ENCODE data around the gene IL17RB.
A peak's percentile ranks its signal among the peaks of the same experiment; 100 is the strongest.

Gene IL17RB, protein sequence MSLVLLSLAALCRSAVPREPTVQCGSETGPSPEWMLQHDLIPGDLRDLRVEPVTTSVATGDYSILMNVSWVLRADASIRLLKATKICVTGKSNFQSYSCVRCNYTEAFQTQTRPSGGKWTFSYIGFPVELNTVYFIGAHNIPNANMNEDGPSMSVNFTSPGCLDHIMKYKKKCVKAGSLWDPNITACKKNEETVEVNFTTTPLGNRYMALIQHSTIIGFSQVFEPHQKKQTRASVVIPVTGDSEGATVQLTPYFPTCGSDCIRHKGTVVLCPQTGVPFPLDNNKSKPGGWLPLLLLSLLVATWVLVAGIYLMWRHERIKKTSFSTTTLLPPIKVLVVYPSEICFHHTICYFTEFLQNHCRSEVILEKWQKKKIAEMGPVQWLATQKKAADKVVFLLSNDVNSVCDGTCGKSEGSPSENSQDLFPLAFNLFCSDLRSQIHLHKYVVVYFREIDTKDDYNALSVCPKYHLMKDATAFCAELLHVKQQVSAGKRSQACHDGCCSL

DNA sequence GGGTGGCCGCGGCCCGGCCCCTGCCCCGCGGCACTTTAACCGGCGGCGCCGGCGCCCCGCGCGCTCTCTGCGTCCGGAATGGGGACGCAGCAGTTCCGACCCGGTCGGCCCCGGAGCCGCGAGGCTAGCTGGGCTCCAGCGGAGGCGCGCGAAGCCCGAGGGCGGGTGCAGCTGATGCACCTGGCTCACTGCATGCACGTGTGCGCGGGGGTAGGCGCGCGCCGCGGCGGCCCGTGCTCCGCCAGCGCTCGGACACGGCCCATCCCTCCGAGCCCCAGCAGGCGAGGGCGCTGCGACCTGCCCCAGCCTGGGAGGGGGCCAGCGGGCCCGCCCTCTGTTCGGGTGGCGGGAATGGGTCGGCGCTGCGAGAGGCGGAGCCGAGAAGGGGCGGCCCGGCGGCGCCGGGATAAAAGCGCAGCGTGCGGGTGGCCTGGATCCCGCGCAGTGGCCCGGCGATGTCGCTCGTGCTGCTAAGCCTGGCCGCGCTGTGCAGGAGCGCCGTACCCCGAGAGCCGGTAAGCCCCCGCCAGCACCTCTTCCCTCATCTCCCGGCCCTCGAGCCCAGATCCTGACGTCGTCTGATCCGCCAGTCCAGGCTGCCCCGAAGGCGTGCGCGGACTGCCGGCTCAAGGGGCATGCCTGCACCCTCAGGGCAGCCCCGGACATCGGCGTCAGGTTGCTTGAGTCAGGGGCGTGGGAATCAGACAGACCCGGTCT is at the start of gene IL17RB, which contains the start of gene CHDH:
Gene IL17RB, plus strand, starts transcription at position 435 of the 717 bp plus-strand sequence. Its CDS starts 21 bp downstream, at position 456.
Gene CHDH, minus strand, starts transcription at position 286 of the 717 bp plus-strand sequence. CDS start 22,411 bp downstream, outside the sequence.
- peak; percentile 83 for DNase-seq

DNA sequence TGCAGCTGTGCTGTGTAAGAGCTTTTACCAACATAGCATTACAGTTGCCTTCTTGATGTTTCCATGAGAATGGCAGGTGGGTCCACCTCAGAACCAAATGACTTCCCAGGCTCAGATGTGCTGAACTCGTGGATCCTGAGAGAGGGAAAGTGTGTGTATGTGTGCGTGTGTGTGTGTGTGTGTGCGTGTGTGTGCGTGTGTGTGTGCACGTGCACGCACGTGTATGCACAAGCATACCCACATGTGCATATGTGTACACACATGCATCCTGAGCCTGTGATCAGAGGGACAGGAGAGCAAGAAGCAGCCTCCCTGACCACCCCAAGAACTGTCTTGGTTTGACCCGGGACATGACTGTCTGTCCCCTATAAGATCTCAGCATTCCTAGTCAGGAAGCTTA is 48.2 kb upstream of the IL17RB start:
- no peak for DNase-seq

DNA sequence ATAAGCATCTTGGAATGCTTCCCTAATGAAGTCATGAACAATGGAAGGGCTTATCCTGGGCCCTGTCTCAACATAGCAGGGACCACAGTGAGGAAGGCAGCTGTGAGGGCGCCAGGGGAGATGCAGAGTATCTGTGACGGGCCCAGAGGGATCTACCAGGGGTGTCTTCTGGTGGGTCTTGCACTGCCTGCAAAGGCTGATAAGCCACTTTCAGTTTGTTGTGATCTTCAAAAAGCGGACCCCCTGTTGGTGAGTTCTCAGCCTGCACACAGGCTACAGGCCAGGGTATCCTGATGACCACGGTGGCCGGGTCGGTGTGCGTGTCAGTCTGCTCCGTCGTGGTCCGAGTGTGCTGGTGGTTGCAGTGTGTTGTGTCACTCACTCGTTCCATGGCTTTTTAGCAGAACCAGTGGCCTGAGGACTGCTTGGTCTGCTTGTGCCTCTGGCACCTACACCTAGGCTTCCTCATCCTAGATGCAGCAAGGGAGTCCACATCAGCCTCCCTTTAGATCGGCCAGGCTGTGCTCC is 47.0 kb upstream of the IL17RB start:
- DNase-seq = no peak

DNA sequence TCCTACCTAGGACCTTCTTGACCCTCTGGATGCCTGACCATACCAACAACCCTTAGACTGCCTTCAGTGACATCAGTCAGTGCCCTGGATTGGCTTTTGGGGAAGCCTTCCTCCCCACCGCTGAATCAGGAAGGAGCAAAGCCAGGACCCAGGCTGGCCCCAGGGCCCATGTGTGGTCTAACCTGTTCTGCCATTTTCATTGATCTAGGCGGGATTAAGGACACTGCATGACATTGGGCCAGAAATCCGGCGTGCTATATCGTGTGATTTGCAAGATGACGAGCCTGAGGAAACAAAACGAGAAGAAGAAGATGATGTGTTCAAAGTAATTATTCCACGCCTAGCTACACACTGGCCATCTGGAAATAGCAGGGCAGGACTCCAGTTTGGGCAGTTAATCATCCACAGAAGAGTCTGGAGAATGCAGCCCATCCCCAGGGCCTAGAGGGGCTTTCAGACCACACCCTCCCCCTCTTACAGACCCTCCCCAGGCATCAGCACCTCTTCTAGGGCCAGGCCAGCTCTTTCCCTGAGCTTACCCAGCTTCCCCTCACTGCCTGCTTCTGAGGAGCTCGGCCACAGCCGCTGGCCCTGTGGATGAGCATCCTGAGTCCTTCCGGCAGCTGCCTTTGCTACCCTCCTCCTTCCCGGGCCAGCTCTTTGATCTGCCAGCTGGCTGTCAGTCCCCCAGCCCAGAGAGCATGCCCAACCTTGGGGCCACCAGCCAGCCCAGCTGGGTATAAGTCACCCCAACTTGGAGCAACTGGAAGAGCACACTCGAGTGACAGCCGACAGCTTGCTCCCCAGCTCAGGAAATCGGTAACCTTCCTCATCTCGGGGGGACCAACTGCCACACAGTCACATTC is 46.1 kb upstream of the IL17RB start:
- DNase-seq = no peak

DNA sequence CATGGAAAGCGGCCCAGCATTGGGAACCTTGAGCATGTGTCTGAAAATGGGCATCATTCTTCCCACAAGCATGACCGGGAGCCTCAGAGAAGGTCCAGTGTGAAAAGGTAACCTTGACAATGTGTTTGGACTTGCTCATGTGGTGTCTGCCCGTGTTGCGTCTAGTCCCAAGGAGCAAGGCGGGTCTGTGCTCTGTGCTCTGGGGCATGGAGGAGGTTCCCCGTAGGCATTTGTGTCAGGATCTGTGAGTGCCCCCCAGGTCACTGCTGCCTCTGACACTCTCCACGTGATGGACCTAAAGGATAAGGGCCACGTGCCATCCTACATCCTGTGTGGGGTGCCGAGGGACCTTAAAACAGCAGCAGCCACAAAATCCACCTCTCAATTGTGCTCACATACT is 45.0 kb upstream of the IL17RB start:
- no peak for DNase-seq

DNA sequence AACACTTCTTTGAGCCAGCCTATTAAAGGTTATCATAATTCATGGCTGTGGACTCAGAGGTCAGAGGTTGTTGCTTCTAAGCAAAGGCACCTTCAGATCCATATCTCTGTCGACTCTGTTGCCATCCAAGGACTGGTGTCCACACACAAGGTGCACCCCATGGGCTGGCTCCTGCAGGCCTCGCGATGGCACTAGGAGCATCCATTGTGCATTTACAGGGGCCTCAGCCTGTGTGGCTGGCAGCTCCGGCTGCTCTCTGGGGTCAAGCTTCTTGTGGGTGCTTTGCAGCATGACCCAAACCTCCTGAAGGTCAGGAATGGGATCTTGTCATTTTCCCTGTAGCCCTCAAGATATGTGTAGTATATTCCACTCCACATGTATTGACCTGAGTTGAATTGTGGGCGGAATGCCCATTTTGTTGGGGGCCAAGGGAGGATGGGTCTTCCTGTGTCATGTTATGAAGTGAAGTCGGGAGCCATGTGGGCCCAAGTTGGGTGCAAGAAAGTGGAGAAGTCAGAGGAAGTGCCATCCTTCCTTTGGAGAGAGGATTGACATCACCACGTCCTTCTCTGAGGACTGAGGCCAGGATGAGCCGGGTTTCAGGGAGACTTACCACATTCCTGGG is 44.0 kb upstream of the IL17RB start:
- no peak for DNase-seq

DNA sequence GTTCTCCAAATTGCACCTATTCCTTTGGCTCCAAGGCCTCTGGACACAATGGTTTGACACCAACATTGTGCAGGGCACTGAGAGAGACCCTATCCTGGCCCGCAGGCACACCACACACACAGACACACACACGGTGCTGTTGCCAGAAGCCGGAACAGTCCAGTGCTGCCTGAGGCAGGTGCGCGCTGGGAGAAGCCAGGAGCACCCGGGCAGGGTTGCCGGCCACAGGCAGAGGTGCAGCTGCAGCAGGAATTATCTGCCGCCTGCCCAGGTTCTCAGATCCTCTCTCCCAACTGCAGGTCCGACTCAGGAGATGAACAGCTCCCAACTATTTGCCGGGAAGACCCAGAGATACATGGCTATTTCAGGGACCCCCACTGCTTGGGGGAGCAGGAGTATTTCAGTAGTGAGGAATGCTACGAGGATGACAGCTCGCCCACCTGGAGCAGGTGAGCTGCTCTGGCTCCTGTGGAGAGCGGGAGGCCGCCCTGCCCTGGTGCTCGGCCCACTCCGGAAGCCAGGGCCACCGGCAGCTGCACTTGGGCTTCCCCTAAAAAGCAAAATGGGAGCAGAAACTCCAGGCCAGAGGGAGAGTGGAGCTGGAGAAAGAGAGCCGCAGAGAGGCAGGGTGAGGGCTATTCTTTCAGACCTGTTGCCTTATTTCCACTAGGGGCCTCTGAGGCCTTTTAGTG is 43.1 kb upstream of the IL17RB start:
- no peak for DNase-seq

DNA sequence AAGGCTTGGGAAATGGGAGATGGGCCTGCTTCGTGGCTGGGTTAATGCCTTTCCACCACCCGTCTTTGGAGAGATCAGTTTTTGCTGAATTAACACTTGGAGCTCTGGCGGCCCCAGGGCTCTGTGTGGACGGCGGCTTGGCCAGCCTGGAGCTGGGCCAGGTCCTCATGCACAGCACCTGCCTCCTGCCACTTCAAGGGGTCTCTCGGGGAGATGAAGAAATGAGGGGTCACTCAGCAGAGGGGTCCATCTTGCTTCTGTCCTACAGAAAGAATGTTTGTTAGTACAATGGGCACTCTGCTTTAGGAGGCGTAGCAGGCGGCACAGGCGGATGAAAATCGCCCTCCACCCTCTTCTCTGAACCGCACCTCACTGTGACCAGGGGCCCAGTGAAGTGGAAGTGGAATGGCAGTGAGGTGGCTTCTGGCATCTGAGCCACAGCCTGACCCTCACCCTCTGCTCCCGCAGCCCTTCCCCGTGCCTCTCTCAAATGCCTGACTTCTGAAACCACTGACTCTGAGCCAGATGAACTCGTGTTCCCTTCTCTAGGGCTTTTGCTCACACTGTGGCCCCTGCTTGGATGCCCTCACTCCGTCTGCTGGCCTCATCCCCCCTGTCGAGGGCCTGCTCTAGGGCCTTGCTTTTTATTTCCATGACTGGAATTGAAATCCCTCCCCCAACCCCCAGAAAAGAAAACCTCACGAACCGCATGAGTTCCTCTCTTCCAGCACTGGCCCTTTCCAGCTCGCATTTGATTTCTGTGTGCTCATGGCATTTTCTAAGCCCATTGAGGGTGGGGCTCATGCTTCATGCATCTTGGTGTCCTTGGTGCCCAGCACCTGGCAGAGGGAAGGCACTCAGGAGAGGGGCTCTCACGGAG is 42.3 kb upstream of the IL17RB start:
- no peak for DNase-seq

DNA sequence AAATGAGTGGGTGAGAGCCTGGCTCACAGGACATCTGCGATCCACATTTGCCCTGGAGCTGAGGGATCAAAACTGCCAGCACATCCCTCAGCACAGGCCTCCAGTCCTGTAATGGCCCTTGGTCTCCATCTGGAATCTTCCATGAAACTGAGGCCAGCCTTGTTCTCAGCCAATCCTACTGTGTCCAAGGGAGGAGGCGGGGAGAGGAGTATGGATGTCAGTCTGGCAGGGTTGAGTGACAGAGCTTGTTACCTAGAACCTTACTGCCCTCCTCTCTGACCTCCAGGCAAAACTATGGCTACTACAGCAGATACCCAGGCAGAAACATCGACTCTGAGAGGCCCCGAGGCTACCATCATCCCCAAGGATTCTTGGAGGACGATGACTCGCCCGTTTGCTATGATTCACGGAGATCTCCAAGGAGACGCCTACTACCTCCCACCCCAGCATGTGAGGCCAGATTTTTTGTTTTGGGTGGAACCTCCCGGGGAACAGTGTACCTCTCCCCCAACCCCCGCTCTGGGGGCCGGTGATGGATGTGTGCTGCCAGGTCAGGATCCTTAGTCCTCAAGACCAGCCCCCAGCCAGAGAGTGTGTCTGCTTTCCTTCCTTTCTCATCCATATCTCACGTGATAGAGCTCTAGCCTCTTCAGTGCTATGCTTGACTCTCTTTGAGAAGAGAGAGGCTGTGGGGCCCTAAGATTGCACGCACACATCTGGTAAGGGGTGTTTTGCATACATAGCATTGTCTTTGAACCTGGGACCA is 41.5 kb upstream of the IL17RB start:
- DNase-seq = no peak

DNA sequence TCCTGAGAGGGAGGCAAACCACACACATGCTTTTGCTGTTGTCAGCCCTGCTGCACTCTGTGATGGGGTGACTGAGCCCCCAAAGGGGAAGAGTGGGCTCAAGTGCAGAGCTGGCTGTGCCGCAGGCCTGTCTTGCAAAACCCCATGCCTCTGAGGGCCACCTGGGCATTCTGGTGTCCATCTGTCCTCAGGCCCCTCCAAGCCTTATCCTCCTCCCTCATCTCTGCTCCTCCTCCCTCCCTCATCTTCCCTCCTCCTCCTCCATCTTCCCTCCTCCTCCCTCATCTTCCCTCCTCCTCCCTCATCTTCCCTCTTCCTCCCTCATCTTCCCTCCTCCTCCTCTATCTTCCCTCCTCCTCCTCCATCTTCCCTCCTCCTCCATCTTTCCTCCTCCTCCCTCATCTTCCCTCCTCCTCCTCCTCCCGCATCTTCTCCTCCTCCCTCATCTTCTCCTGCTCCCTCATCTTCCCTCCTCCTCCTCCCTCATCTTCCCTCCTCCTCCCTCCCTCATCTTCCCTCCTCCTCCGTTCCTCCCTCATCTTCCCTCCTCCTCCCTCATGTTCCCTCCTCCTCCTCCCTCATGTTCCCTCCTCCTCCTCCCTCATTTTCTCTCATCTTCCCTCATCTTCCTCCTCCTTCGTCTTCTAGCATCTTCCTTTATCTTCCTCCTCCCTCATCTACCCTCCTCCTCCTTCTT is 40.8 kb upstream of the IL17RB start:
- DNase-seq = no peak

DNA sequence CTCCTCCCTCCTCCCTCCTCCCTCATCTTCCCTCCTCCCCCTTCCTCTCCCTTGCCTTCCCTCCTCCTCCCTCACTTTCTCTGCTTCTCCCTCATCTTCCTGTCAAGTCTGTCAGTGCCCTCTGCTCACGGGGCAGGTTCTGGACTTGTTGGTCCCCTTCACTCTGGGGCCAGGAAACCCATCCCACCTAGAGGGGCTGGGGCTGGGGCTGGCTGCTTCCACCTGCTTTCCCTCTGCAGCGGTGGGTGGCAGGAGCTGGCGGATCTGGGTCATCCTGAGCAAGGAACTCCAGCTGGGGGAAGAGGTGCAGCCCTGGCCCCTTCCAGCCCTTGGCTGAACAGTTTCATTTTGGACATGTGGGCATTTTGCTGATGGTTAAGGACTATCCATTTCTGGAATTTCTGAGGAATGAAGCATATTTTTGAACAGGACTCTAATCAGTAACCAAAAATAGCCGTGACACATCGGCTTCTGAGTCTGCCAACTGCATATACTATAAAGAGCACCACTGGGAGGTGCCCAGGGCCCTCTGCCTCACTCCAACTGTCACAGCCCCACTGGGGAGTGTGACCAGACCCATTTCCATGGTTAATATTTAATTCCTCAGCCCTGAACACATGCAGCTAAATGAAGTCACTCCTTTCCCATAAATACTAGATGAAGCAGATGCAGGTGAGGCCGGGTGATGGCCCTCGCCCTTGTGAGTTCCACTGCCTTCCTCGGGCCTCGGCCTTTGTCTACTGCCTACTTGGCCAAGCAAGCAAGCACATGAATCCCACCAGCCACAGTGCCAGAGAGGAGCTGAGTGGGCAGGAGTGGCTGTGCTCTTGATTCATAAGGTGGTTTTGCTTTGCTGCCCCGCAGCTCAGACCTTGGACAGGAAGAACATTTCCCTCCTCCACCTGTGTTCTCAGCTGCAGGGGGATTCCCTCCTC is 39.9 kb upstream of the IL17RB start:
- DNase-seq = no peak

DNA sequence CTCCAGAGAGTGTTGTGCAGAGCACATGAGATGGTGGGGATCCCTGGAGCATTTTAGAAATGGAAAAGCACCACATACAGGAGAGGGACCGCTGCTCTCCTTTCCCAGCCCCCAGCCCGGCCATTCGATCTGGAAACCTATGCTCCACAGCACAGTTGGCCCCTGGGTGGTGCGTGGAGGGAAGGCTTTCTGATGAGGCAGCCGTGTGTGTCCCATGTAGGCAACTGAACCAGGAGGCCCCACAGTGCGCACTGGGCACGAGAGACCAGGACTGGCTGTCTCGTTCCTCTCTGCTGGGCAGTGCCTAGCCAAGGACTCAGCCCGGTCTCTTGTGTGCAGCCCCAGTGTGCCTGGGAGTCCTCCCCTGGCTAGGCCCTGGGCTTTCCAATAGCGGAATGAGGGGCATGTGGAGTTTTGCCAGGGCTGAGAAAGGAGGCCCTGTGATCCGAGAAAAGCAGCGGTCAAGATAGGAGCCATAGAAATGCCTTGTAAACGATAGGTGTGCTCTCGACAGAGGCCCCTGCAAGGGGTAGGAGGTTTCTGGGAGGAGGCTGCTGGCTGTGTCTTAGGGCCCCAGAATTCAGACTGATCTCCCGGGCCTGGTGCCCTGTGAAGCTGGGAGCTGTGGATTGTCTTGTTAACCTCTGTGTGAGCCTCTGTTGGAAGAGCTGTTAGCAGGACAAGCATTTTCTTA is 39.1 kb upstream of the IL17RB start:
- DNase-seq = no peak

DNA sequence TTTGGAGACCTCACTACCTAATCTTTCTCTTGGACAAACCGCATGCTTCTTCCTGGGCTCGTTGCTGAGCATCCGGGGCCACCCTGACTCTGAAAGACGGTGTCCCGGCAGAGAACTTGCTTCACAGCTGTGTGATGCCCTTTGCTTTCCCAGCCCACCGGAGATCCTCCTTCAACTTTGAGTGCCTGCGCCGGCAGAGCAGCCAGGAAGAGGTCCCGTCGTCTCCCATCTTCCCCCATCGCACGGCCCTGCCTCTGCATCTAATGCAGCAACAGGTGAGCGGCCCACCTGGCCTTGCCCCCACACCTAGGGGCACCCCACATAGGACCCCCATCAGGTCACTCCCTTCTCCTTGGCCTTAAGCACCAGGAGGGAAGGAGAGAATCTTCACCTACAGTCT is 37.9 kb upstream of the IL17RB start:
- no peak for DNase-seq

DNA sequence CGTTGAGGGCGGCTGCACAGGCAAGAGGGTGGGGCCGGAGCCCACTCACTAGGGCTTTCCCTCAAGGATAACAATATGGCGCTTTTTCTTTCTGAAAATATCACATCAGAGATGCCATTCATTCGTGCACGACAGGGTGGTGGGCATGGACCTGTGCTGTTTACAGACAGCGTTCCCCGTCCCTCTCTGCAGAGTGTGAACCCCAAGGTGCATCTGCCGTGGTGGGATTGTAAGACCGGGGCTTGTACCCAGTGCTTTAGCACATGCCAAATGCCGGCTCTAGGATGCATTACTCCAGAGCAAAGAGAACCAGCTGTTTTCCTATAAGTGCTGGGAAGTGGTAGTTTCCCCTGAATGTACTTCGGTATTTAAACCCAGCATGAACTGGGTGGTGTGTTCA is 37.1 kb upstream of the IL17RB start:
- no peak for DNase-seq

DNA sequence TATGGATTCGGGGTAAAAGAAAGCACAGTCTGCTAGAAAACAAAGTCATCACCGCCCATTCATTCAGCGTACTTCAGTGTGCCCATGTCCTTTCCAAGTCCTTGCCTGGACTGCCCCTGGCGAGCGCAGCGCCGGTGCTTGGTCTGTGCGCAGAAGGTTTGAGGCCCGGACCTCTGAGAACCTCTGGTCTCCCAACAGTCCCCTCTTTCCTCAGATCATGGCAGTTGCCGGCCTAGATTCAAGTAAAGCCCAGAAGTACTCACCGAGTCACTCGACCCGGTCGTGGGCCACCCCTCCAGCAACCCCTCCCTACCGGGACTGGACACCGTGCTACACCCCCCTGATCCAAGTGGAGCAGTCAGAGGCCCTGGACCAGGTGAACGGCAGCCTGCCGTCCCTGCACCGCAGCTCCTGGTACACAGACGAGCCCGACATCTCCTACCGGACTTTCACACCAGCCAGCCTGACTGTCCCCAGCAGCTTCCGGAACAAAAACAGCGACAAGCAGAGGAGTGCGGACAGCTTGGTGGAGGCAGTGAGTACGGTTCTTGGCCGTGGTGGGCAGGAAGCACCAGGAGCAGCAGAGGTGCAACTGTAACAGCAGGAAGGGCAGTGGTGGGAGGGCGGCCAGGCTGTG is 36.5 kb upstream of the IL17RB start:
- no peak for DNase-seq

DNA sequence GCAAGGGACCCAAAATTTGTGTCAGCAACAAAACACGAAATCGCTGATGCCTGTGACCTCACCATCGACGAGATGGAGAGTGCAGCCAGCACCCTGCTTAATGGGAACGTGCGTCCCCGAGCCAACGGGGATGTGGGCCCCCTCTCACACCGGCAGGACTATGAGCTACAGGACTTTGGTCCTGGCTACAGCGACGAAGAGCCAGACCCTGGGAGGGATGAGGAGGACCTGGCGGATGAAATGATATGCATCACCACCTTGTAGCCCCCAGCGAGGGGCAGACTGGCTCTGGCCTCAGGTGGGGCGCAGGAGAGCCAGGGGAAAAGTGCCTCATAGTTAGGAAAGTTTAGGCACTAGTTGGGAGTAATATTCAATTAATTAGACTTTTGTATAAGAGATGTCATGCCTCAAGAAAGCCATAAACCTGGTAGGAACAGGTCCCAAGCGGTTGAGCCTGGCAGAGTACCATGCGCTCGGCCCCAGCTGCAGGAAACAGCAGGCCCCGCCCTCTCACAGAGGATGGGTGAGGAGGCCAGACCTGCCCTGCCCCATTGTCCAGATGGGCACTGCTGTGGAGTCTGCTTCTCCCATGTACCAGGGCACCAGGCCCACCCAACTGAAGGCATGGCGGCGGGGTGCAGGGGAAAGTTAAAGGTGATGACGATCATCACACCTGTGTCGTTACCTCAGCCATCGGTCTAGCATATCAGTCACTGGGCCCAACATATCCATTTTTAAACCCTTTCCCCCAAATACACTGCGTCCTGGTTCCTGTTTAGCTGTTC is 35.0 kb upstream of the IL17RB start:
- DNase-seq = no peak

Measured in NCI-H69 (cell line).